GM18873 (cell line): ENCODE data around the gene HMHB1.

Experiments
- ATAC-seq: cut with Tn5 transposase; IDR thresholded peaks from one replicate; pipeline ENCODE4 v1.9.1; 2021; ENCODE audit warnings: mild to moderate bottlenecking, moderate library complexity, moderate number of reproducible peaks; ENCODE audit not compliant: unreplicated experiment, low FRiP score

HMHB1 gene

DNA sequence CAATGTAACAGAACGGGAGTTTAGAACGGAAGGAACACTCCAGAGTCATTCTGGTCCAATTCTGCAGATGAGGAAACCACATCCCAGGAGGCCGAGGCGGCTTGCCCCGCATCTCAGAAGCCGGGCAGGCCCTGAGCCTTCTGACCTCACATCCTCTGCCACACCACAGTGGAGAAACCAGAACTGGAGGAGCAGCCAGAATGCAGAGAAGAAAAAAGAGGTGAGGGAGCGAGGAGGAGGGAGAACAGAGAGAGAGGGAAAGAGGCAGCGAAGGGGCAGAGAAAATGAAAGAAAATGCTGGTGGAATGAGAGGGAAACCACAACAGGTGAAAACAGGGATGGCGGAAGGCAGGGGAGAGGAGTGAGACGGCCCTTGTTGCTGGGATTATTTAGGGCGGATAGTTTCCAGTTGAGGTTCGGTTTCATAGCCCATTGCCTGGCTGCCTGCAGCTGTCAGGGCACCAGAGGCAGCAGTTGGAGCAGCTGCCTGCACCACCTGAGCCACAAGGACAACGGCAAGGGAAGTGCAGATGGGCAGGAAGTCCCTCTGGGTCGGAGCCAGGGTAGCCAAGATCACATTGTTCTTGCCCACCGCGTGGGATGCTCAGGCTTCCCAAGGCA, at the start of gene HMHB1:
HMHB1 (plus strand) TSS at position 77 of the 621 bp plus-strand sequence.
- ATAC-seq = no peak

DNA sequence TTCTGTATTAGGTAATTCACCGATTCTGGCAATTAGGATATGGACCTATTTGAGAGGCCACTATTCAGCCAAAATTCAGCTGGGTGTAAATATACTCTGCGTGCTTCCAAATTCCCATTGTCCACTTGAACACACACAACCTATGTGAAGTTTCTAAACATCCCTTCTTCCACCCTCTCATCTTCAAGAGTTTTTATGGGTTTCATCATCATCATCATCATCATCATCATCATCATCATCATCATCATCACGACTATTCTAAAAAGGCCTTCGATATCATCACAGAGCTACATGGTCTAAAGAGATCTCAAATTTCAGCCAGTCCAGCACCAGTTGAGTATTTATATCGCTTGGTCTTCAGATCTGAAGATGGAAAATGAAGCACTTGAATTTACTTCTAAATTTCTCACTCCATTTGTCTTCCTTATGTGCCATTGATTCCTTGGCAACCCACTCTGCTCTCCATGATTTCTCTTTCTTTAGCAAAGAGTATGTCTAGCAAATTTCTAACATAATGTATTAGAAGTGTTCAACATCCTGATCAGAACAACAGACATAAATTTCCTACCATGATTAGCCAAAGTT, 49.2 kb upstream of the HMHB1 start:
- no peak for ATAC-seq

DNA sequence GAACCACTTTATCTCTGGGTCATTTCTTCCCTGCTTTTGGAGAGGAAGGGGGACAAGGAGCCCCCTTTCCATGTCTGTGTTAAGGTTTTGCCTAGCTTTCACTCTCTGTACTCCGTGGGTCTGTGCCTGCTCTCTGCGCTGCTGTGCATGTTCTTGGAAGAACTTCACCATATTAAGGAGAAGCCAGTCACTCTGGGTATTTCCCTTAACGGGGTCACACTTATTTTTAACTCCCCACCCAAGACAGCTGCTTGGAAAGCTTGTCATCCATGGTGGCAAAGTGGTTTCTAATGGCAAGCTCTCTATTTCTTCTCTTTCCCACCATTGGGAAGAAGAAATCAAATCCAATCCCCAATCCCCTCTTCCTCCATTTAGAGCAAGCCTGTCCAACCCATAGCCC, 44.8 kb upstream of the HMHB1 start:
- ATAC-seq = no peak

DNA sequence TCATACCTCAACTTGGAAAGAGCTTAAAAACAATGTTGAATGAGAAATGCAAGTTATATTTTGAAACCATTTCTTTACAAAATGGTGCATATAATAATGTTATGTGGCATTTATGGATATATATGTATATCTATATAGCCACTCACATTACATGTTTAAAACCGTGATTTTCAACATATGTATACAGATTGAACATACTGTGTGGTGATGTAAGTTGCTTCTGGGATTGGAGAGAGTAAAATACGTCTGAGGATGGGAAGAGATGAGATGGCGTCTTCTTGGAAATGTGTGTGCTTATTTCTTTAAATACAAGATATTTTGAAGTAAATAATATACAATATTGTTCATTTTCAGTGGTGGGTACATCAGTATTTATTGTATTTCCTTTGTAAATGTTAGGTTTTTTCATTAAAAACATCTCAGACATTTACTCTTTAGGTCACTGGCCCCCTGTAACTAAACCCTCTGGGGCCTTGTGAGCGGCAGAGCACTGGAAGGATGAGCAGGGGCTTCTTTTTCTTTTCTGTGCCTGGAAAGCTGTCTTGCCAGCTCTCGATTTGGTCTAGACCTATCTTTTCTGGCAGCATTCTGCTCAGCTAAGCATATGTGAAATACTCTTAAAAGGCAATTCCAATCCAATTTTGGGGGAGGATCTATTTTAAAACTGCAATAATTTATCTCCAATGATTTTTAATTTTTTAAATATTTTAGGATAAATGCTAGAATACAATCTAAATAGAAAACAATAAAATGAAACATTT, 42.8 kb upstream of the HMHB1 start:
- no peak for ATAC-seq

DNA sequence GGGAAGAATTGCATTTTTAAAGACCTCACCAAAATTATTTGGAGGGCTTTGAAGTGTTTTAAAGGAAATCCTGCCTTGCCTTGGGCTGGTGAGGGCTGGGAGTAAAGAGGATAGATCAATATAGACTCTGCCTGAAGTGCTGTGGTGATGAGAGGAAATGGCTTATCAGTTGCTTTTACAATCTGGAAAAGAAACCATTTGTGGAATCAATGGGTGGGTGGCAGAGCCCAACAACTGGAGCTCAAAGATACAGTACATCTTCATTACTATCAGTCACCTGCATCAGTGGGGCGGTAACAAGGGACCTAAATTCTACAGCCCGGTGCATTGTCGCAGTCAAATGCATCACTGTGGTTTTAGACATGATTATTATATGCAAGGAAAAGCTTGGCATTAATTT, 41.5 kb upstream of the HMHB1 start:
- ATAC-seq = no peak

DNA sequence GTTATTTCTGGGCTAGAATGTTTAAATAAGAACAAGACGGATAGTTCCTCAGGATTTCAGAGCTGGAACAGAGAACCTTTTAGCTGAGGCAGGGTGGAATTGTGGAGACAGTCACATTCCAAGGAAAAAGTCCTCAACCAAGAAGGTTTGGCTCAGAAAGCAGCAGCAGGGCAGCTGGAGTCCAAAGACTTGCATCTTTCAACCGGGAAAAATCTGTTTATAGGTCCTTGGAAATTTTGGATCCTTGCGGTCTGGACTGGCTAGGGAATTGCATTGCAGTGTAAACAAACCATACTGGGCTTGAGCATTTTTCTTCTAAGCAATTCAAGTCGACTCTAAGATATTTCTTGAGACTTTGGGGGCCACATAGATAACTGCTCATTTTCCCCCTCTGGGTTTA, 40.8 kb upstream of the HMHB1 start:
- ATAC-seq = no peak

DNA sequence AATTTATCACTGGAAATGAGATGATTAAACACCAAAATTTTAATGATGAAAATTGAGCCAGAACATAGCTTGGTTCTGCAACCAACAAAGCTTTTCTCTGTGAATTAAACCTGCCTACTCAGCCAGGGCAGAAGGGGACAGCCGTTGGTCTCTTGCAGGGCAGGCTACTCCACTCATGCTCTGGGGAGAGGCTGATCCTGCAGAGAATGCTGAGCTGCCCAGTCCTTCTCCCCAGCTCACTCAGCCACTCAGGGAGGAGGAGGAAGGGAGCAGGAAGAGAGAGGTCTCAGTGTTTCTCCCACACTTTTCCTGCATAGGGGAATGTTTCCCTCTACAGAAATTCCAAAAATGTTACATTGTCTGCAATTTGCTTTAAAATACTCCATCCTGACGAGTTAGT, 40.4 kb upstream of the HMHB1 start:
- no peak for ATAC-seq

DNA sequence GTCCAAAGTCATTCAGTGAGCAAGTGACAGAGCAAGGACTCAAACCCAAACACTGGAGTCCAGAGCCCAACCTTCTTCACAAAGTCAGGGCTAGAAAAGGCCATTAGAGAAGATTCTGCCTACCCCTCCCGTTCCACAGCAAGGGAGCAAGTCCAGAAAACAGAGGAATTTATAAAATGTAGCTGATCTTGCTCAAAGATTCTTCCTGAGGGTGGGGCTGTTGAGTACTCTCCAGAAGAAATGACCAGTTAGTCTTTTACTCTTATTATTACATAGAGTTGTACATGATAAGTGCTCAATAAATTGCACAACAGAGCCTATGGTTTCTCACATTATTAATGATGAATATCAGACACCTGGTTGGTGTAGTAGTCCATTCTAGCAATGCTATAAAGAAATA, 39.3 kb upstream of the HMHB1 start:
- ATAC-seq = no peak

DNA sequence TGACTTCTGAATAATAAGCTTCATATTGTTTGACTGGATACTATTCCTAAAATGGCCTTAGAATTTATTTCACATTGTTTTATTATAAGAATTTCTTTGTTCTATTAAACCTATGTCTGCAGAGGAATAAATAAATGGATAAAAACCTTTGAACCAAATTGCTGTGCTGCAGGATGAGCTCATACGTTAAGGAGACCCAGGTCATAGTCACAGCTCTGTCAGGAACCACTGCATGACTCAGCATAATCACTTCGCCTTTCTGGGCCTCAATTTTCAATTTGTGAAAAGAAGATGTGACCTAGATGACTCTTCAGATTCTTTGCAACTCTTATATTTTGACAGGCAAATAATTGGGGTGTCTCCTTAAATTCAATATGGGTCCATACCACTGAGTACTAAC, 36.7 kb upstream of the HMHB1 start:
- ATAC-seq = no peak

DNA sequence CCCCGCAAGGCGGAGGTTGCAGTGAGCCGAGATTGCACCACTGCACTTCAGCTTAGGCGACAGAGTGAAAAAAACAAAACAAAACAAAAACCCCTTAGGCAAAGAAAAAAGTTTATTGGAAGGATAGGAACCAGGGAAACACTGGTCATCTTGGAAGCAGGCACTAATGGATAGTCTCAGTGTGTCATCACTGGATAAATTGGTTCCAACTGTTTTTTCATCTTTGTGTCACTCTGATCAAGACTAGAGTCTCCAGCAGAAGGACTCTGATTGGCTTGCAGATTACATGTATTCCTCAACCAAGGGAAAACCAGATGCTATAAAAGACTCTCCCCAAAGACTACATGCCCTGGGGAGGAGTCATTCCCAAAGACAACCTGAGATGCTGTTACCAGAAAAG, 35.0 kb upstream of the HMHB1 start:
- ATAC-seq = no peak

DNA sequence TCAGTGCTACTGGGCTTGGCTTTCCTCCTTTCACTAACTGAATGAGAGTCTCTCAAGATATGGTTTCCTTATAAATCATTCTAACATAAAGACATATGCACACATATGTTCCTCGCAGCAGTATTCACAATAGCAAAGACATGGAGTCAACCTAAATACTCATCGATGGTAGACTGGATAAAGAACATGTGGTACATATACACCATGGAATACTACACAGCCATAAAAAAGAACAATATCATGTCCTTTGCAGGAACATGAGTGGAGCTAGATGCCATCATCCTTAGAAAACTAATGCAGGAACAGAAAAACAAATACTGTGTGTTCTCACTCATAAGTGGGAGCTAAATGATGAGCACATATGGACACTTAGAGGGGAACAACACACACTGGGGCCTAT, 32.5 kb upstream of the HMHB1 start:
- ATAC-seq = no peak

DNA sequence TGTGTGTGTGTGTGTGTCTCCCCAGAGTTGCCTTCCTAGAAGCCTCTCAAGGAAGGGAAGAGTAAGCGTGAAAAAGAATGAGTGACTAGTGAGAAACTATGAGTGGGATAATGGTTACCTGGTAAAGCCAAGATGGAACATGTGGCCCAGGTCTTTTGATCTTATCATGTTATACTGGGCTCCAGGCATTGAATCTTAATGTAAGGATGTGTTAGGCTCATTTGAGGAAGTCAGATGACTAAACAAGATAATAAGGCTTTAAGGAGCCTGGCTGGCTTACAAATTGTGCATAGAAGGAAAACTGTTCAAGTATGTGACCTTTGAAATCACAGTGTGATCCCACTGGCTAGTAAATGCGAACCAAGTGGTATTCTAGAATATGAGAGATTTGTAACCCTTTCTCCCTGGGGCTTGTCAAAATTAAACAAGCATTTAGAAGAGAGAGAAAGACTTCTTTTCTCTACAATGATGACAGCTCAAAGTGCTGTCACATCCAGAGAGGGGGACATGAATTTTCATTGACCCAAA, 29.9 kb upstream of the HMHB1 start:
- no peak for ATAC-seq

DNA sequence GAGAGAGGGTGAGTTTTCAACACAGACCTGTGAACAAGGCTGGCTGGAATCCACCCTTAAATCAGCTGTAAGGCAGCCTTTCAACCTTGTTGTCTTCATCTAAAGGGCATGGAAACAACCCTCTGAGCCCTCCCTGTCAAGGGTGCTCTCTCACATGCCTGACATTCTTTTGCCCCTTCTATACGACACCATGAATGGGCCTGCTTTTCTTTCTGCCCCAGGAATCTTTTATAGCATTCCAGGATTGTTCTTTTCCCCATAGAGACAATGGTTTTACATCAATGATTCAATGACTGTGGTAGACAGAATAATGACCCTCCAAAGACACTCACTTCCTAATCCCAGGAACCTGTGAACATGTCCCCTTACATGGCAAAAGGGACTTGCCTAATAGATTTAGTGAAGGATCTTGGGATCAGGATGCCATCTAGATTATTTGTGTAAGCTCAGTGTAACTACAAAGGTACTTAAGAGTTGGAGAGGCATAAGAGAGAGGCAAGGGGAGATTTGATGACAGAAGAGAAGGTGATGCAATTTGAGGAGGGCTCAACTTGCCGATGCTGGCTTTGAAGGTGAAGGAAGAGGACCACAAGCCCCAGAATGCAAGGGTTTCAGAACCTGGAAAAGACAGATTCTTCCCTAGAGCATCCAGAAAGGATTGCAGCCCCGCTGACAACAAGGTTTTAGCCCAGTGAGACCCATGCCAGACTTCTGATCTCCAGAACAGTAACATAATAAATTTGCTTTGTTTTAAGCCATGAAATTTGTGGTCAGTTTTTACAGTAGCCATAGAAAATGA, 29.2 kb upstream of the HMHB1 start:
- ATAC-seq = no peak

DNA sequence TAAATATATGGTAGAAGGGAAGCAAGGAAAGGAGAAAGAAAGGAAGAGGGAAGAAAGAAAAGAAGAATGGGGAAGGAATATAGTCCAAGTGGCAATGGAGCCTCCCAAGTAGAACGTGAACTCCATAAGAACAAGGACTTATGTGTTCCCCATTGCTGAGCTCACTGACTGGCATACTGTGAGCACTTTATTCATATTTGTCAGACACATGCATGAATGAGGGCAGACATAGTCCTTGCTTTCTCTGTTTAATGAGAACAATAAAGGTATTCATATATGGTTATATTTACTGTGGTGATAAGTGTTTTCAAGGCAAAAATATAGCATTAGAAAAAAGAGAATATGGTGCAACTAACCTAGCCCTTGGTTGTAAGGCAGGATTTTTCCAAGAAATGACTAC, 23.6 kb upstream of the HMHB1 start:
- no peak for ATAC-seq

DNA sequence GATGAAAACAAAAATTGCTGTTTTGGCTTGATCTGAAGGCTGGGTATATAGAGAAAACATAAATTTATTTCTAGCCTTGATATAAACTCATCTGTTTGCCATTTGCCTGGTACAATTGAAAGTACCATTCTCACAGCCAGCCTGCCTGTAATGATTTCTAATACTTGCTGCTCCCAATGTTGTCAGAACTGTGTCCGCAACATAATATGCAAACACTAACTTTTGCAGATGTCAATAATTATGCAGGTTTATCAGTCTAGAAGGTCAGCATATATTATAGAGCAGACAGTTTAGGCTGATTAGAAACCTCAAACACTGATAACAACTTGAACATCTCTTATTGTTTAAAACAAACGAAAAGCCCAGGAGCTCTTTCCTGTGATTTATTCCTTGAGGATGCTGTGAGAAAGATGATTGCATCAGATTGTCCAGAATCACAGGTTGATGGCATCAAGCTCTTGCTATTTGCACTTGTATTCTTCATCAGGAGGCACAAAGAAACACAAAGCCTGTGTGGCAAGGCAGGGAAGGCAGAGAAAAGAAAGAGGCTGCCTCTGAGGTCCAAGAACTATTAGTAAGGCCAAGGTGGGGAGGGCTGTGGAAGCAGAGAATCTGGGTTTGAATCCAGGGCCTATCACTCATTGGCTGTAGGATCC, 21.4 kb upstream of the HMHB1 start:
- ATAC-seq = no peak

DNA sequence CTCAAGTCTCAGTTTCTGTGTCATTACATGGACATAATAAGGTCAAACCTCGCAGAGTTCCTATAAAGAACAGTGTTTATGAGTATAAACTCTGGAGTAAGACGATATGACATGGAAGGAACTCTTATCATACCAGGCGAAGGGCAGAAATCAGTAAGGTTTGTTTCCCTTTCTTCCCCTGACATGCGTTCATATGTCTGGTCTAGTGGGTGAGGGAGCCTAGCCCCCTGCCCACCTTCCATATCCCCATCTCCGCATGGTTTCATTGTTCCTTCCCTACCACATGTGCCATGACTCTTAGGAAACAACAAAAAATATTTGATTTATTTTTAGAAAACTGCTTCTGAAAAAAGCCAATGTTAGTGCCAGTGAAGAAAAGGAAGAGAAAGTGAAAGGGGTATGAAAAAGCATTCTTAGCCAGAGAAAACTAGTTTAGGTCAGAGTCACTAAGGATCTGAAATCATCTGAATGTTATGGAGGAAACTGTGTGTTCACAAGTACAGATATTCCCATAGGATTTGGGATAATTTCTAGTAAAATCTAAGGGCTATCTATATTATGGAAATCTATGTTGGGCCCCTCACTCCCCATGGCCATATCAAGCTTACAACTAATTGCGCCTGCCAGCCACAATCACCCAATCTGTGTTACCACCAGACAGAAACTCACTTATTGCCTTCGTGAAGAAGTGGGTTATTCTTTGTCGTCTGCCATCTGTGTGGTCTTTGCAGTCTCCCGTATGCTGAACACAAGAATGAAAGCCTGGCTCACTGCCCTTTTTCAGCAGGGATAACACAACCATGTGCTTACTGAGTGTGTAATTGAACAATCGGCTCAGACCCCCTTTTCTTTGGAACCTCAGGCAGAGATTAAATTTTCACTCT, 19.9 kb upstream of the HMHB1 start:
- ATAC-seq = no peak

DNA sequence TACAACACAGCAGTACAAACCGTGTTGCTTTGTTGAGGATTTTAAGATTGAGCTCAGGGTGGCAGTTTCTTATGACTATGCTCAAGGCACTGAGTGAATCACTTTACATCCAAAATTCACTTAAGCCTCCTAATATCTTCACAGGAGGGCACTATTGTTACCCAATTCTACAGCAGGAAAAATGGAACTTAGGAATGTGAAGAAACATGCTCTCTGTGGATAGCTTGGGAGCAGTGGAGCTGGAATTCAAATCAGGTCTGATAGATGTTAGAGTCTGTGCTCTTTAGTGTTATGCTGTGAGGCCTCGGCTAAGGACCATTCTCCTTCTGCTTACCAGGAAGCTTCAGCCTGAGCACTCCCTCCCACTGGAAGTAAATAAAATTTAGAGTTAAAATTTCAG, 18.7 kb upstream of the HMHB1 start:
- no peak for ATAC-seq

DNA sequence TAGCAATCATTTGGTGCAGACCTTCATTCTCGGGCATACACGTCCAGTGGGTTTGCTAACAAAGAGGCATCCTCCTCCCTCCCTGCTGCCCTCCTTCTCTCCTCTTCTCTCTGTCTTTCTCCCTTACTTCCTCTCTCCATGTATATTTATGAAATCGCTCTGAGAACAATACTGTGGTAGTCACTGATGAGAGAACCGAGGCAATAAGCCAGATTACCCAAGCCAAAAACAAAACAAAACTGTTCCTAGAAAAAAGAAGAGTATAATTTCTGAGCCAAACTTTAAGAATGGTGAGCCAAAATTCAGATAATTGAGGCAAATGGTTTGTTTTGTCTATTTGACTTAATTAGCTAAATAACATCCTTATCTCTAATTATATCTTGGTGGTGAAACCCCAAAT, 15.8 kb upstream of the HMHB1 start:
- ATAC-seq = no peak

DNA sequence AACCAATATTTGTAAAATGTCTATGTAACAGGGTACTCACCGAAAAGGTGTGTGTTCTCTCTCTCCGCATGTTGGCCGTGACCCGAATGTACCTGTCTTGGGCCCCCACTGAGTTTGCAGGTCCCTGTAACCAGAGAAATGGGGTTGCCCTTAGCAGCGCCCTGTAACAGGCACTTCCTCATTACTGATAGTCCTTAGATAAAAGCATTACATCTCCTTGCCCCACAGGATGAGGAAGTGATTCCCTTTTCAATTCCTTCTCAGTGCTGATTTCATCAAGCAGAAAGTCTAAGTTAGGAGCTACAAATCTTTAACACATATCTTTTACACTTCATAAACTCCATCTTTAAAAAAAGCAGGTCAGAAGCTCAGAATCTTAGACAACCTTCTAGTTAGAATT, 15.2 kb upstream of the HMHB1 start:
- ATAC-seq = no peak

DNA sequence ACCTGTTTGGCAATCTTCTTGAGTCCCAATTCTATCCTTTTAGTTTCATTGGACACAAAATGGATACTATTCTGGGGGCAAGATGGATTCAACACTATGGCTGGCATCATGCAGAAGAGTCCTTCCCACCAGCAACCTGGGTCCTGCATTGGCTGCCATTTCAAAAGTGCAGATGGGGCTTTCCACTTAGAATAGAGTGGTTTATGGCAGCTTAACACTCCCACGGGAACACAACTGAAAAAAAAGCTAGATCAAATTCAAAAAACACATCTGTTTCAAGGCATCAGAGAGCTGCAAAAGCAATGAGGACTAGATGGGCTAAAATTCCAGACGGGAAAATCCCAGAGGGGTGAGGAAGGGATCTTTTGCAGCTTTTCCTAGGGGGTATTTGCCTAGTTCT, 11.2 kb upstream of the HMHB1 start:
- no peak for ATAC-seq
